ENCODE data around the gene FAM50A.

FAM50A gene

GRCh38 chrX:154439841-154440240 is 4.1 kb upstream of the FAM50A start:
- no peak for DNase-seq (ENCODE audit: low read depth in 2 of 2)

- no peak for DNase-seq (ENCODE audit: low read depth in 2 of 2)
Observed at GRCh38 chrX:154440623-154441357, 3.2 kb upstream of the FAM50A start.

GRCh38 chrX:154441564-154441963 is 2.4 kb upstream of the FAM50A start:
- no peak for DNase-seq (ENCODE audit: low read depth in 2 of 2)

- DNase-seq (ENCODE audit: low read depth in 2 of 2), result no peak
Observed at GRCh38 chrX:154441984-154442707, 1.8 kb upstream of the FAM50A start.

GRCh38 chrX:154443479-154443910 is 446 bp upstream of the FAM50A start:
- no peak for DNase-seq (ENCODE audit: low read depth in 2 of 2)

GRCh38 chrX:154444755-154445246 is 860 bp downstream of the FAM50A start:
- DNase-seq (ENCODE audit: low read depth in 2 of 2), result no peak

GRCh38 chrX:154445776-154446175 is 1.8 kb downstream of the FAM50A start:
- DNase-seq (ENCODE audit: low read depth in 2 of 2), result no peak

- no peak for DNase-seq (ENCODE audit: low read depth in 2 of 2)
Observed at GRCh38 chrX:154446430-154446829, 2.5 kb downstream of the FAM50A start.

GRCh38 chrX:154448484-154448883 is 4.5 kb downstream of the FAM50A start:
- no peak for DNase-seq (ENCODE audit: low read depth in 2 of 2)

- no peak for DNase-seq (ENCODE audit: low read depth in 2 of 2)
Observed at GRCh38 chrX:154449618-154450017, 5.7 kb downstream of the FAM50A start.

GRCh38 chrX:154450312-154450711 is 6.4 kb downstream of the FAM50A start:
- no peak for DNase-seq (ENCODE audit: low read depth in 2 of 2)

- no peak for DNase-seq (ENCODE audit: low read depth in 2 of 2)
Observed at GRCh38 chrX:154452823-154453222, 8.9 kb downstream of the FAM50A start.

GRCh38 chrX:154457491-154458115 is 13.7 kb downstream of the FAM50A start:
- DNase-seq (ENCODE audit: low read depth in 2 of 2), result no peak

GRCh38 chrX:154458116-154458953 is 14.4 kb downstream of the FAM50A start, which contains the start of gene PLXNA3:
Gene PLXNA3, plus strand, starts transcription at chrX:154458281. Its CDS starts 1,903 bp downstream, at chrX:154460184.
- DNase-seq (ENCODE audit: low read depth in 2 of 2), result no peak

GRCh38 chrX:154458954-154459778 is 15.2 kb downstream of the FAM50A start:
- DNase-seq (ENCODE audit: low read depth in 2 of 2), result no peak

- DNase-seq (ENCODE audit: low read depth in 2 of 2), result no peak
Observed at GRCh38 chrX:154459832-154460231, 15.9 kb downstream of the FAM50A start.

GRCh38 chrX:154460326-154460725 is 16.4 kb downstream of the FAM50A start:
- no peak for DNase-seq (ENCODE audit: low read depth in 2 of 2)

GRCh38 chrX:154462396-154462795 is 18.5 kb downstream of the FAM50A start:
- DNase-seq (ENCODE audit: low read depth in 2 of 2), result no peak

GRCh38 chrX:154463611-154464220 is 19.8 kb downstream of the FAM50A start:
- DNase-seq (ENCODE audit: low read depth in 2 of 2), result no peak

GRCh38 chrX:154464806-154465365 is 20.9 kb downstream of the FAM50A start:
- DNase-seq (ENCODE audit: low read depth in 2 of 2), result no peak
